HepG2 (cell line): ENCODE results near the gene TRIM67. TPM values are rescaled to one million over a fixed set of nuclear protein-coding genes. Genes with fewer than 3 reads are reported as not detected.

ENCODE experiments used
- ATAC-seq: fragments of 200-7000 bp; cut with Tn5 transposase; 3 replicates; pipeline ENCODE4 v1.9.1; 2020; ENCODE audit warnings: mild to moderate bottlenecking, moderate library complexity
- BruUV-seq: library from RNA; stranded (reverse); fragments of 400-500 nt; replicated peaks from 2 replicates; lab custom pipeline; 2021; lab: Mats Ljungman, UMichigan
- CTCF ChIA-PET: fragments of 300-600 bp; formaldehyde crosslinking; extraction: SDS; loops from one replicate; lab custom pipeline; 2021; ENCODE audit warnings: low total read pairs, inconsistent platforms, low intra/inter-chr PET ratio; lab: Yijun Ruan, JAX
- POLR2A ChIA-PET: fragments of 350-600 bp; sonication (Branson Sonifier 250); formaldehyde crosslinking; loops from one replicate; lab custom pipeline; 2020; ENCODE audit warnings: antibody characterized with exemption, inconsistent platforms; lab: Yijun Ruan, JAX
- DNase-seq: peaks from one replicate; pipeline ENCODE4 v3.0.0-alpha.2; 2015; ENCODE audit warnings: low spot score
- FAIRE-seq: peaks from 3 replicates; lab custom pipeline; 2011; peaks lifted over from hg19 to GRCh38; lab: Jason Lieb, UNC
- H2AFZ ChIP-seq: one replicate; pipeline ENCODE4 v1.6.1; 2011; ENCODE audit warnings: low read length, inconsistent platforms
- H3K27ac ChIP-seq: fragments of 300-600 bp; 3 replicates; pipeline ENCODE4 v1.8.0; 2011; ENCODE audit warnings: mixed run types, mild to moderate bottlenecking, mixed read lengths, low read length, inconsistent platforms; ENCODE audit not compliant: insufficient read depth; ENCODE audit errors: extremely low read length
- H3K27me3 ChIP-seq, 2 experiments: fragments of 200-600 bp in 1 of 2; 2 replicates in 1 of 2; 3 replicates in 1 of 2; pipeline versions ENCODE4 v1.6.0 to v1.8.0; 2011; ENCODE audit warnings: low read length in 2 of 2, mild to moderate bottlenecking in 2 of 2, moderate library complexity in 2 of 2, inconsistent platforms in 1 of 2; ENCODE audit not compliant: insufficient read depth in 2 of 2, control insufficient read depth in 1 of 2
- H3K36me3 ChIP-seq, 2 experiments: fragments of 200-600 bp in 1 of 2; replicated peaks in 1 of 2; 2 replicates in 1 of 2; 3 replicates in 1 of 2; pipeline versions ENCODE4 v1.5.1 to v1.8.0; 2011; ENCODE audit warnings: low read length in 2 of 2, inconsistent platforms in 1 of 2; ENCODE audit not compliant: insufficient read depth in 2 of 2, control insufficient read depth in 1 of 2
- H3K4me1 ChIP-seq: 2 replicates; pipeline ENCODE4 v1.5.1; 2012; ENCODE audit warnings: low read length, inconsistent platforms; ENCODE audit not compliant: insufficient read depth
- H3K4me2 ChIP-seq: 2 replicates; pipeline ENCODE4 v1.6.0; 2011; ENCODE audit warnings: low read depth, low read length, inconsistent platforms
- H3K4me3 ChIP-seq, 3 experiments: fragments of 200-600 bp in 1 of 3; sonication (generic), shearing (Covaris generic) in 1 of 3; replicated peaks in 1 of 3; 2 replicates each; pipeline ENCODE4 v1.5.1; 2011 to 2016; ENCODE audit warnings: low read length in 3 of 3, inconsistent platforms in 2 of 3, low read depth in 2 of 3, mild to moderate bottlenecking in 2 of 3, control low read depth in 1 of 3, mixed read lengths in 1 of 3; ENCODE audit not compliant: insufficient read depth in 1 of 3
- H3K79me2 ChIP-seq: one replicate; pipeline ENCODE4 v1.6.1; 2011; ENCODE audit warnings: low read length, inconsistent platforms; ENCODE audit not compliant: insufficient read depth
- H3K9ac ChIP-seq: 2 replicates; pipeline ENCODE4 v1.6.0; 2011; ENCODE audit warnings: mild to moderate bottlenecking, low read depth, low read length, inconsistent platforms; ENCODE audit not compliant: insufficient read depth
- H3K9me3 ChIP-seq: 2 replicates; pipeline ENCODE4 v1.5.1; 2012; ENCODE audit warnings: mild to moderate bottlenecking, low read length
- H4K20me1 ChIP-seq: 2 replicates; pipeline ENCODE4 v1.6.0; 2011; ENCODE audit warnings: inconsistent platforms, mild to moderate bottlenecking, low read length, moderate library complexity; ENCODE audit not compliant: insufficient read depth
- BRCA1 ChIP-seq: sonication (generic); formaldehyde crosslinking; IDR thresholded peaks from 2 replicates; pipeline ENCODE4 v1.4.0; 2020; ENCODE audit warnings: missing genetic modification reagents
- GATAD2A ChIP-seq: IDR thresholded peaks from 2 replicates; pipeline ENCODE4 v1.6.1; 2016
- HDAC2 ChIP-seq: sonication (generic); formaldehyde crosslinking; IDR thresholded peaks from 2 replicates; pipeline ENCODE4 v1.4.0; 2020; ENCODE audit warnings: missing genetic modification reagents
- ISL2 ChIP-seq: sonication (generic); formaldehyde crosslinking; IDR thresholded peaks from 2 replicates; pipeline ENCODE4 v1.5.0; 2020; ENCODE audit warnings: missing genetic modification reagents
- LCORL ChIP-seq, 2 experiments: fragments of 450-650 bp in 1 of 2; sonication (generic) in 1 of 2; formaldehyde crosslinking in 1 of 2; IDR thresholded peaks; 2 replicates each; pipeline versions ENCODE4 v1.5.0 to v1.6.1; 2017 to 2020; ENCODE audit warnings: antibody characterized with exemption in 1 of 2, missing genetic modification reagents in 1 of 2
- MIXL1 ChIP-seq: IDR thresholded peaks from 2 replicates; pipeline ENCODE4 v1.6.1; 2016
- NCOR1 ChIP-seq: fragments of 200-600 bp; sonication (generic); IDR thresholded peaks from 2 replicates; pipeline ENCODE4 v1.7.0; 2017; ENCODE audit warnings: antibody characterized with exemption, low read length, borderline replicate concordance
- SOX13 ChIP-seq, 3 experiments: fragments of 450-650 bp in 1 of 3; sonication (generic) in 1 of 3; formaldehyde crosslinking in 1 of 3; IDR thresholded peaks in 2 of 3; conservative IDR thresholded peaks in 1 of 3; 2 replicates each; pipeline versions ENCODE4 v1.5.0 to v1.6.1; 2016 to 2020; ENCODE audit warnings: antibody characterized with exemption in 1 of 3, mild to moderate bottlenecking in 1 of 3, missing compliant biosample characterization in 1 of 3, missing genetic modification reagents in 1 of 3, moderate library complexity in 1 of 3
- TCF7 ChIP-seq: sonication (generic); IDR thresholded peaks from 2 replicates; pipeline ENCODE4 v1.6.1; 2016; ENCODE audit warnings: antibody characterized with exemption, low read depth
- TRAFD1 ChIP-seq: sonication (generic); formaldehyde crosslinking; IDR thresholded peaks from 2 replicates; pipeline ENCODE4 v1.5.1; 2020; ENCODE audit warnings: missing genetic modification reagents, mild to moderate bottlenecking, borderline replicate concordance
- ZFX ChIP-seq: sonication (generic); formaldehyde crosslinking; IDR thresholded peaks from 2 replicates; pipeline ENCODE4 v1.4.0; 2020; ENCODE audit warnings: mild to moderate bottlenecking, low read depth, missing genetic modification reagents, moderate library complexity
- ZNF564 ChIP-seq: sonication (generic); formaldehyde crosslinking; IDR thresholded peaks from 2 replicates; pipeline ENCODE4 v1.8.1; 2023; ENCODE audit warnings: mild to moderate bottlenecking, missing genetic modification reagents
- ZNF83 ChIP-seq: sonication (generic); formaldehyde crosslinking; IDR thresholded peaks from 2 replicates; pipeline ENCODE4 v1.4.0; 2020; ENCODE audit warnings: missing genetic modification reagents, mild to moderate bottlenecking, borderline replicate concordance
- ZNF839 ChIP-seq: sonication (generic); formaldehyde crosslinking; IDR thresholded peaks from 2 replicates; pipeline ENCODE4 v1.4.0; 2020; ENCODE audit warnings: missing genetic modification reagents, mild to moderate bottlenecking, borderline replicate concordance
- WGBS: methylation state at CpG from one replicate; pipeline ENCODE4 v1.1.6; 2017; ENCODE audit warnings: low lambda C conversion rate; 5-methylcytosine and 5-hydroxymethylcytosine counted together
- in situ Hi-C: cut with HindIII; loops from 2 replicates; pipeline ENCODE4 v1.10.0; 2017; ENCODE audit warnings: low pct_unique_long_range_greater_than_20kb; ENCODE audit not compliant: extremely low pct_ligation_motif_present
- intact Hi-C: fragments of 100-400 bp; cut with micrococcal nuclease; formaldehyde crosslinking; loops from one replicate; pipeline ENCODE4 v1.10.0; 2022; ENCODE audit not compliant: unreplicated experiment
- polyA plus RNA-seq, 8 experiments: library from polyadenylated mRNA; depleted of rRNA in 3 of 8; stranded (reverse) in 7 of 8; unstranded in 1 of 8; fragments of >200 nt; fragmentation: Illumina TruSeq in 4 of 8; extraction: Trizol in 4 of 8; gene quantifications; 2 replicates each; pipeline versions ENCODE4 v1.2.1 to v1.2.3, GENCODE V29; 2011 to 2016; ENCODE audit warnings: low read depth in 4 of 8, missing spikeins in 1 of 8, mixed read lengths in 1 of 8; ENCODE audit not compliant: insufficient read depth in 1 of 8
- total RNA-seq, 5 experiments: library from RNA; depleted of rRNA; stranded (reverse); fragments of >200 nt; fragmentation: Illumina TruSeq; extraction: Trizol; gene quantifications; 2 replicates each; pipeline ENCODE4 v1.2.3, GENCODE V29; 2016; ENCODE audit warnings: low read depth in 1 of 5
- TF ChIP-seq, protein P1 (sequence below): sonication (generic); formaldehyde crosslinking; IDR thresholded peaks from 2 replicates; pipeline ENCODE4 v1.5.0; 2020; ENCODE audit warnings: mild to moderate bottlenecking, missing genetic modification reagents, borderline replicate concordance
- TF ChIP-seq, protein P2 (sequence below): sonication (generic); formaldehyde crosslinking; IDR thresholded peaks from 2 replicates; pipeline ENCODE4 v1.4.0; 2020; ENCODE audit warnings: mild to moderate bottlenecking, missing genetic modification reagents
- TF ChIP-seq, protein P3 (sequence below): sonication (generic); formaldehyde crosslinking; IDR thresholded peaks from 2 replicates; pipeline ENCODE4 v1.4.0; 2020; ENCODE audit warnings: missing genetic modification reagents, low read depth, mild to moderate bottlenecking, borderline replicate concordance

Gene TRIM67
- total and polyA plus RNA-seq, 2 of the 13 experiments (the other 11 are each of a cell fraction or from before 2014, with no cell fraction given), result not detected

DNA sequence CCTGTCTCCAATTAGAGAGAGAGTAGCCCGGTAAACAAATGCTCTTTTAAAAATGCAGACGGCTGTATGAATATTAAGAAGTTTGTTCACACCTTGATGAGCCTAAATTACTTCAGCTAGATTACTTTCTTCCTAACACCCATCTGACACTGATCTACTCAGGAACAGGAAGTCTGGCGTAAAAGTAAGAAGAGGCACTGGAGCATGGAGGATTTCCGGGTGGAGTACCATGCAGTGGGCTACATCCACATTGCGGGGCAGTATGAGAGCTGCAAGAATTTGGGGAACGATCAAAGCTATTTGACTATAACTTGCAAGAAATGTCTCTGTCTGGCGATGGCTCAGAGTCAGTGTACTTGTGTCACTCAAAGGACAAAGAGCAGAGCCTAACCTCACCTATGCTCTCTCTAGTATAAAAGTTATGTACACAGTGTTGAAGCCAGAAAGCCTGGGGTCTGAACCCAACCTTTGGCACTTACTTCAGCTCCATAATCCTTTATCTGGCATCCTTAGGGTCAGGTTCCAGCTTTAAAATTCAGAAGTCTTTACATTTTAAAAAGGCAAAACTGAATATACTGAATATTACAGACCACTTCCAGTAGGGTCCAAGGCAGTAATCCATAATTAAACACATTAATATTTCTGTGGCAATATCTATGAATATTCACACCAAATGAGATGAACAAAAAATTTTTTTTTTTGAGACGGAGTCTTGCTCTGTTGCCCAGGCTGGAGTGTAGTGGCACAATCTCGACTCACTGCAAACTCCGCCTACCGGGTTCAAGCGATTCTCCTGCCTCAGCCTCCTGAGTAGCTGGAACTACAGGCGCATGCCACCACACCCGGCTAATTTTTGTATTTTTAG lies 71.2 kb downstream of the TRIM67 start:
- Histone ChIP-seq H3K27ac (peak overlapping the region; percentile 98), H3K27me3 (no peaks in the 10 kb centered on the region), H2AFZ (no peak overlapping the region), H3K79me2 (peaks cover 8% of the 10 kb centered on the region), H3K4me3 (peak overlapping the region in 1 of 3 experiments; percentile 24; a peak in 1 of 6 replicates), H3K4me1 (peaks cover 68% of the 10 kb centered on the region), H3K36me3 (peaks cover 2 to 15% of the 10 kb centered on the region in 2 experiments; a peak in 3 of 5 replicates), H3K9ac (peak overlapping the region; percentile 76), H3K9me3 (no peaks in the 10 kb centered on the region), H4K20me1 (no peaks in the 10 kb centered on the region), H3K4me2 (peak overlapping the region; percentile 74)
- in situ Hi-C loops, result no loop called here
- ATAC-seq, result peak; percentile 70
- ChIA-PET POLR2A (interaction anchor here (0.6 to 4.0 kb wide), 11 partner anchors 8 to 519 kb away, joined by 3 to 47 read pairs (median 6); partner anchors contain the start of genes AGT, C1orf198, EXOC8 and GNPAT), CTCF (no interaction called here)
- intact Hi-C loops, result loop anchor here (2.0 kb wide), 1 partner anchor 14 kb away; no protein-coding TSS in a partner anchor
- 22% methylated on average over 13 of the region's 14 CpGs for WGBS
- no TSS peak for BruUV-seq
- DNase-seq, result peak; percentile 80
- FAIRE-seq, result peak; percentile 72
- peak; percentile 24; the same call in 1 of the 2 replicates for TF ChIP-seq HDAC2 (CRISPR knock-in tag)
- TF ChIP-seq TRAFD1 (CRISPR knock-in tag), result no peak
- TF ChIP-seq ZNF564 (CRISPR knock-in tag), result no peak
- TF ChIP-seq ISL2 (CRISPR knock-in tag), result peak; percentile 50; the same call in 1 of the 2 replicates
- TF ChIP-seq, protein P1, sequence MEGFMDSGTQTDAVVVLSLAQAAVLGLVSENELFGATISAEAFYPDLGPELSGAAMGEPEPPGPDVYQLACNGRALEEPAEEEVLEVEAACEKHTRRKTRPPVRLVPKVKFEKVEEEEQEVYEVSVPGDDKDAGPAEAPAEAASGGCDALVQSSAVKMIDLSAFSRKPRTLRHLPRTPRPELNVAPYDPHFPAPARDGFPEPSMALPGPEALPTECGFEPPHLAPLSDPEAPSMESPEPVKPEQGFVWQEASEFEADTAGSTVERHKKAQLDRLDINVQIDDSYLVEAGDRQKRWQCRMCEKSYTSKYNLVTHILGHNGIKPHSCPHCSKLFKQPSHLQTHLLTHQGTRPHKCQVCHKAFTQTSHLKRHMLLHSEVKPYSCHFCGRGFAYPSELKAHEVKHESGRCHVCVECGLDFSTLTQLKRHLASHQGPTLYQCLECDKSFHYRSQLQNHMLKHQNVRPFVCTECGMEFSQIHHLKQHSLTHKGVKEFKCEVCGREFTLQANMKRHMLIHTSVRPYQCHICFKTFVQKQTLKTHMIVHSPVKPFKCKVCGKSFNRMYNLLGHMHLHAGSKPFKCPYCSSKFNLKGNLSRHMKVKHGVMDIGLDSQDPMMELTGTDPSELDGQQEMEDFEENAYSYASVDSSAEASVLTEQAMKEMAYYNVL (CRISPR knock-in tag), result no peak
- TF ChIP-seq, protein P2, sequence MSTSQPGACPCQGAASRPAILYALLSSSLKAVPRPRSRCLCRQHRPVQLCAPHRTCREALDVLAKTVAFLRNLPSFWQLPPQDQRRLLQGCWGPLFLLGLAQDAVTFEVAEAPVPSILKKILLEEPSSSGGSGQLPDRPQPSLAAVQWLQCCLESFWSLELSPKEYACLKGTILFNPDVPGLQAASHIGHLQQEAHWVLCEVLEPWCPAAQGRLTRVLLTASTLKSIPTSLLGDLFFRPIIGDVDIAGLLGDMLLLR, result no peak
- peak; percentile 14; the same call in 1 of the 2 replicates for TF ChIP-seq MIXL1 (CRISPR knock-in tag)
- peak; percentile 44; the same call in 1 of the 2 replicates for TF ChIP-seq NCOR1
- TF ChIP-seq GATAD2A (CRISPR knock-in tag), result peak; percentile 40; the same call in 1 of the 2 replicates
- no peak for TF ChIP-seq ZNF839 (CRISPR knock-in tag)
- TF ChIP-seq BRCA1, result no peak
- peak; percentile 48; the same call in 1 of the 2 replicates for TF ChIP-seq TCF7
- TF ChIP-seq ZFX, result 0 out of 2 replicates have a peak, but pooled peaks have one; percentile 18
- TF ChIP-seq, protein P3, sequence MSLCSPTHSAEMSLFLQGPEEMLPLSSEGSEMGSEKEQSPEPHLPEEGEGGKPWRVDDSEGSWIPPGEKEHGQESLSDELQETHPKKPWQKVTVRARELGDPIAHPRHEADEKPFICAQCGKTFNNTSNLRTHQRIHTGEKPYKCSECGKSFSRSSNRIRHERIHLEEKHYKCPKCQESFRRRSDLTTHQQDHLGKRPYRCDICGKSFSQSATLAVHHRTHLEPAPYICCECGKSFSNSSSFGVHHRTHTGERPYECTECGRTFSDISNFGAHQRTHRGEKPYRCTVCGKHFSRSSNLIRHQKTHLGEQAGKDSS (CRISPR knock-in tag), result no peak
- TF ChIP-seq SOX13 (IDR thresholded peaks at IDR 0.05), result no peak
- TF ChIP-seq SOX13 (CRISPR knock-in tag; conservative IDR thresholded peaks at IDR 0.05 in 1 of 2, IDR thresholded peaks at IDR 0.05 in 1 of 2), result peak in 1 of 2 experiments; percentile 62; a peak in 2 of 4 replicates
- TF ChIP-seq LCORL (IDR thresholded peaks at IDR 0.05), result no peak
- 0 out of 2 replicates have a peak, but pooled peaks have one; percentile 4 for TF ChIP-seq LCORL (CRISPR knock-in tag; IDR thresholded peaks at IDR 0.05)
- no peak for TF ChIP-seq ZNF83 (CRISPR knock-in tag)
